NCI-H526 treated with DMSO at 0.1 percent for 48 hours (cell line): Measurements from ENCODE around the gene CASP3.
"Not testable (repeated sequence)": the region's sequence is repeated elsewhere in the genome, so short reads cannot be mapped to it uniquely, and the experiment has no call there.

ENCODE experiments used
- DNase-seq: peaks from one replicate; lab custom pipeline; 2025; lab: John Stamatoyannopoulos, UW

The CASP3 gene

DNA sequence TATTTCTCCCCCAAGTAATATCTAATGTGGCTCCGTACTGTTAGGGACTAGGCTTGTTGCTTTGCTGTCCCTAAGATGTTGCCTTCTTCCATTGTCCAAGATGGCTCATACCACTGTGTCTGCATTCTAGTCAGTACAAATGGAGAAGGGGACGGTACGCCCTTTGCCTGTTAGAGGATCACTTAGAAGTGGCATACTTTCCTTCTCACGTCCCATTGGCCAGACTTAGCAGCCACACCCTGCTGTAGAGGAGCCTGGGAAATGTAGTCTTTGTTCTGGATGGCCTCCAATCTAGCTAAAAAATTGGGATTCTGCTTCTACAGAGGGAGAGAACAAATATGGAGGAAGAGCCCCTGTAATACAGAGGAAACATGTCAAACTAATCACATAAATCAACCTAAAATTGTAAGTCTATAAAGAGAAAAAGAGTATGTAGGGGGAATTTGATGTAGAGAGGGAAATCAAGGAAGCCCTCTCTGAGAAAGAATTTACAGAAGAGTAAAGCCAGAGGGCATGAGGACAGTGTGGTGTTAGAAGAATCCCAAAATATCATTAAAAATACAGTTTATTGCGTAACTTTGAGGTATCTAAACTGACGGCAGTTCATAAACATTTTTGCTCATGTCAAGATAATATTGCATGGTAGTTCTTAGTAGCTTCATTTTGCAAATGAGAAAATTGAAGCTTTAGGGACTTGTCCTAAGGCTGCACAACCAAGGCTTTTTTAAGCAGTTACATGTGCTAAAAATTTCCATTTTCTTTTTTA, 15.4 kb upstream of the CASP3 start:
- no peak for DNase-seq

- DNase-seq = no peak
Measured at GRCh38 chr4:184662236-184662635, 13.0 kb upstream of the CASP3 start.

DNA sequence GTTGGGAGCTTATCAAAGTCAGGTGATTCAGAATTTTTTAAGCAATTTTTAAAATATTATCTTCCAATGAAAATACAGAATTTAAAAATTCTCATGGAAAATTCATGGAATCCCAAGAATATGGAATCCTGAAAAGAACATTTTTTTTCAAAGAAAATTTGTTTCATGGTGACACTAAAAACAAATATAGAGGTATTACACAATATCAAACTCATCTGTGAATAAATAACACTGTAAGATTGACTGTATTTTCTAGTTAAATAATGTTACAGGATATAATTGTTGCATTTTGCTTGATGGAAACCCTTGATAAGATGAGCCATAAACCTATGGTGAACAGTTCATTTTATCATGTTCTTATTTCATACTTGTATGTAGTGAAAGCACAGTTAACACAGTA, 11.7 kb upstream of the CASP3 start:
- DNase-seq = no peak

DNA sequence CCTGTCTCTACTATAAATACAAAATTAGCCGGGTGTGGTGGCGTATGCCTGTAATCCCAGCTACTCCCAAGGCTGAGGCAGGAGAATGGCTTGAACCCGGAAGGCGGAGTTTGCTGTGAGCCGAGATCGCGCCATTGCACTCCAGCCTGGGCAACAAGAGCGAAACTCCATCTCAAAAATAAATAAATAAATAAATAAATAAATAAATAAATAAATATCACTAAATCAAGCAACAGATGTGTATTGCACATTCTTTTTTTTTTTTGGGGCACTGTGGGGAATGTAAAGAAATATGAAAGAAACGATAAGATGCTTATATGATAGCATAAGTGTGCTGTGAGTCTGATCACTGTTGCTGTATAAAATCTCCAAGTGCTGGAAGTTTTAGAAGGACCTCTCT, 8.6 kb upstream of the CASP3 start:
- DNase-seq = not testable (repeated sequence)

- no peak for DNase-seq
Measured at GRCh38 chr4:184657144-184657543, 7.9 kb upstream of the CASP3 start.

GRCh38 chr4:184655889-184656869, 6.9 kb upstream of the CASP3 start:
- DNase-seq = no peak

DNA sequence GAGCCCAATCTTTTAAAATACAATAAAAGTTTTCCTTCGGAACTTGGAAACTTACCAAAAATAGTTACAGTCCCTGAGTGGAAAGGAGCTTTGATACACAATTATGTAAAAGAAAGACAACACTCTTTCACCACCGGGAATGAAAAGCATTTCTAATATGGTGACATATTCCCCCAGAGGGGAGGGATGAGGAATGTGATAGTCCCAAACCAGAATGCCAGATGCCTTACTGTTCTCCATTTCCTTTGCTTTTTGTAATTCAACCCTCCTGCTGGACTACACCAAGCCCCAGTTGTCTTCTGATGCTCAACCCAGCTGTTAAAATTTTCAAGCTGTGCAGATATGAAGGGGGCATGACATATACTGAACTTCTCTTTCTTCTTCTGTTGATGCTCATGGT, 4.4 kb upstream of the CASP3 start:
- DNase-seq = no peak

GRCh38 chr4:184652681-184653080, 3.4 kb upstream of the CASP3 start:
- DNase-seq = not testable (repeated sequence)

DNA sequence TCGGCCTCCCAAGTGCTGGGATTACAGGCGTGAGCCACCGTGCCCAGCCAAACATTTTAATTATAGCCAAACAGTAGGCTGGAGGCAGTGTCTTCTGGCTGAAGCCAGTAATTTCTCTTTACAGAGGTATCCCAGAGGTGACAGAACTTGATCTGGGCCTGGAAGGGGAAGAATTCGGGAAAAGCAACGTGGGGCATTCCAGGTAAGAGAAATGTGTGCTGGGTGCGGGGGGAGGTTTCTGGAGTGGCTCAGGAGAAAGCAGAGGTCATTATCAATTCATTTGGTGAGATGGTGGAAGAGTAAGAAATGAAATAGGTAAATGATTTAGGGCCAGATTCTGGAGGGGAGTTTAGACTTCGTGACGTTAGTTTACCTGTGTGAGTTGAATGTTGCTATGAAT, 2.7 kb upstream of the CASP3 start:
- no peak for DNase-seq

DNA sequence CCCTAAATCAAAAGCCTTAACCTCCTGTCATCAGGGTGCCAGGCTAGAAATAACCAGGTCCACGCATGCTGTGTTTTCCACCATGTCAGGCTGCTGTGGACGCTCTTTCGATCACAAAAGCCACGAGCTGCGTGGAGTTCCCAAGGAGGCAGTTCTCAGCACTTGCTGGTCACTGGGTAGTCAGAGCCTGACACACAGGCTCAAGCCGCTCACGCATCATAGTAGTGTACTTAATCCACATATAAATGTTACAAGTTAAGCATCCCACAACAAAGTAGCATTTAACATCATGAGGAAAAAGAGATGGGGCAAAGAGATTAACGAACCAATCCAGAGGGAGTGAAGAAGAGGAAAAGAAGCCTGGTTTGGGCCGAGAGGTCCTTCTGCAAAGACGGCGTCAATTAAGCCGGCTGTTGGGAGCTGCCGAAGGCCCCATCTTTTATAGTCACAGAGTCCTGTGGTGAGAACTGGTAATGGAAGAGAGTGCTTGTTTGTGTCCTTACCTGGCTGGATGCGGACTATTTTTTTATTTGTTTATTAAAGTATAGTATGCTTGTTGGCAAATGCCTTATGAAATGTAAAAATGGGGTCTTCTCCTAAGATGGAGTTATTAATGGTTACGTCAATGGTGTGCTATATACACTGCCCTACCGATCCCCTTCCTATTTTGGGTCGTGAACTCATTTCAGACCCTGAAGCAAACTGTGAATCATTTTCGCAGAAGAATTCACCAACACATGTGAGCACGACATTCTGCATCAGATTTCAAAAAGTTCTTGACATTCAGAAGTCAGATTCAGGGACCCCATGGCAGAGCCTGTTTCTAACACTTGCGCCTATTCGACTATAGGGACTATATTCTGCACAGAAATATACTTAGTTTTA, 966 bp upstream of the CASP3 start:
- DNase-seq = no peak

GRCh38 chr4:184648313-184649025, 778 bp downstream of the CASP3 start:
- peak; percentile 16 for DNase-seq

DNA sequence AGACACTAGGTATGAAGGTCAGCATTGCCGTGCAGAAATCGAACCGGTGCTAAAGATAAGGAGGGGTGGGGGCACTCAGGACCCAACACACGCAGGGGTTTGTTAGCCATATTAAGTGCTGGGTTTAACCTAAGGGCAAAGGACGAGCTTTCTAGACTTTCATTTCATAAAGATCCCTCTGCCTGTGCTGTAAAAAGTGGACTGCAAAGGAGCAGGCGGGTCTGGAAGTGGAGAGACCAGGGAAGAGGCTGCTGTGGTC, 1.3 kb downstream of the CASP3 start:
- DNase-seq = no peak

GRCh38 chr4:184647266-184648053, 1.8 kb downstream of the CASP3 start:
- DNase-seq = peak; percentile 3

GRCh38 chr4:184645904-184646610, 3.2 kb downstream of the CASP3 start:
- peak; percentile 8 for DNase-seq

- no peak for DNase-seq
Measured at GRCh38 chr4:184644553-184645307, 4.5 kb downstream of the CASP3 start.

- DNase-seq = no peak
Measured at GRCh38 chr4:184643731-184644130, 5.5 kb downstream of the CASP3 start.

DNA sequence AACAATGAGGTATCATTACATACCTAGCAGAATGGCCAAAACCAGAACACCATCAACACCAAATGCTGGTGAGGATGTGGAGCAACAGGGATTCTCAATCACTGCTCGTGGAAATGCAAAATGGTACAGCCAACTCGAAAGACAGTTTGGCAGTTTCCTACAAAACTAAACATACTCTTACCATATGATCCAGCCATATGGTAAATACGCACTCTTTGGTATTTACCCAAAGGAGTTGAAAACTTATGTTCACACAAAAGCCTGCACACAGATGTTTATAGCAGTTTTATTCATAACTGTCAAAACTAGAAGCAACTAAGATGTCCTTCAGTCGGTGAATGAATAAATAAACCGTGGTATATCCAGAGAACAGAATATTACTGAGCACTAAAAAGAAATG, 7.8 kb downstream of the CASP3 start:
- DNase-seq = no peak

DNA sequence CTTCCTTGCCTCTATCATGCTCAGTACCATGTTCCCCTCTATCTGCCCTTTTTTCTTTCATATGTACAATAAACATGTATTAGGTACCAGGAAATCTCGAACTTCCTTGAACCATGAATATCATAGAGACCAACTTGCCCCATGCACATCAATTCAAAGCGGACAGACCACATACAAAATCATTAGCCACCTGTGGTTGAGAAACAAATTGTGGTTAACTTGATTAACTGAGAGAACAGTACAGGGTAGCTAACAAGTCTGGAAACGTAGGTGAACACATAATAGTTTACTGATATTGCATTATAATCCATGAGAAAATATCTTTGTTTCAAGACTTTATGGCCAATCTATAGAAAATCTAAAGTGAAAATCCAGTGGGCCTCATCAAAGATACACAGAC, 8.2 kb downstream of the CASP3 start:
- no peak for DNase-seq

- DNase-seq = no peak
Measured at GRCh38 chr4:184636897-184637296, 12.3 kb downstream of the CASP3 start.

GRCh38 chr4:184636144-184636543, 13.1 kb downstream of the CASP3 start:
- DNase-seq = no peak
